Activated T-cell treated with anti-CD3 and anti-CD28 coated beads for 48 hours (primary cell): ENCODE results near the gene MATK.

Source experiments
- DNase-seq: peaks from one replicate; pipeline ENCODE4 v3.0.0-alpha.2; 2020; ENCODE audit warnings: low read depth

Gene MATK

GRCh38 chr19:3788996-3789778 is 3.0 kb upstream of the MATK start:
- no peak for DNase-seq

- no peak for DNase-seq
These were observed 687 bp downstream of the MATK start for GRCh38 chr19:3785451-3785937.

- no peak for DNase-seq
These were observed 1.4 kb downstream of the MATK start for GRCh38 chr19:3784607-3785450.

GRCh38 chr19:3783660-3784584 is 2.3 kb downstream of the MATK start:
- DNase-seq, result peak; percentile 48

GRCh38 chr19:3782903-3783302 is 3.3 kb downstream of the MATK start:
- DNase-seq, result no peak

- DNase-seq, result no peak
These were observed 3.9 kb downstream of the MATK start for GRCh38 chr19:3782330-3782729.

- no peak for DNase-seq
These were observed 4.6 kb downstream of the MATK start for GRCh38 chr19:3781603-3782002.

- no peak for DNase-seq
These were observed 5.3 kb downstream of the MATK start for GRCh38 chr19:3780786-3781304.

- no peak for DNase-seq
These were observed 7.1 kb downstream of the MATK start for GRCh38 chr19:3778899-3779723.

GRCh38 chr19:3778104-3778867 is 7.9 kb downstream of the MATK start:
- DNase-seq, result no peak

- DNase-seq, result no peak
These were observed 9.6 kb downstream of the MATK start for GRCh38 chr19:3776479-3777040.

- DNase-seq, result no peak
These were observed 10.3 kb downstream of the MATK start for GRCh38 chr19:3775831-3776230.

GRCh38 chr19:3775374-3775711 is 10.8 kb downstream of the MATK start:
- no peak for DNase-seq

GRCh38 chr19:3774621-3775373 is 11.4 kb downstream of the MATK start:
- DNase-seq, result no peak

- DNase-seq, result no peak
These were observed 12.2 kb downstream of the MATK start for GRCh38 chr19:3773814-3774515.

GRCh38 chr19:3771906-3772455 is 14.2 kb downstream of the MATK start, which contains the start of gene RAX2:
RAX2 (minus strand) TSS chr19:3772228; CDS start chr19:3771742, 486 bp downstream.
- DNase-seq, result no peak

- DNase-seq, result no peak
These were observed 14.9 kb downstream of the MATK start for GRCh38 chr19:3771000-3771905.
